HEK293T (cell line): ENCODE results near the gene MEI1.

ENCODE experiments used
- BHLHE40 ChIP-seq: fragments of 450-650 bp; IDR thresholded peaks from 2 replicates; pipeline ENCODE4 v1.6.1; 2016; ENCODE audit warnings: mild to moderate bottlenecking, moderate library complexity, borderline replicate concordance
- ELF4 ChIP-seq: fragments of 450-650 bp; IDR thresholded peaks from 2 replicates; pipeline ENCODE4 v1.6.1; 2017; ENCODE audit warnings: antibody characterized with exemption
- HDGF ChIP-seq: fragments of 450-650 bp; IDR thresholded peaks from 2 replicates; pipeline ENCODE4 v1.6.1; 2017; ENCODE audit warnings: antibody characterized with exemption, borderline replicate concordance
- L3MBTL2 ChIP-seq: fragments of 450-650 bp; conservative IDR thresholded peaks from 2 replicates; pipeline ENCODE4 v1.6.1; 2016; ENCODE audit warnings: mild to moderate bottlenecking
- LEF1 ChIP-seq: fragments of 450-650 bp; IDR thresholded peaks from 2 replicates; pipeline ENCODE4 v1.6.1; 2017; ENCODE audit warnings: mild to moderate bottlenecking, borderline replicate concordance
- PKNOX1 ChIP-seq: fragments of 450-650 bp; IDR thresholded peaks from 2 replicates; pipeline ENCODE4 v1.6.1; 2016
- ZNF384 ChIP-seq: fragments of 450-650 bp; IDR thresholded peaks from 2 replicates; pipeline ENCODE4 v1.6.1; 2016

GRCh38 chr22:41801886-41802285 lies 102.6 kb downstream of the MEI1 start:
- no peak for TF ChIP-seq L3MBTL2
- no peak for TF ChIP-seq ELF4
- no peak for TF ChIP-seq BHLHE40
- TF ChIP-seq ZNF384: no peak
- no peak for TF ChIP-seq HDGF
- no peak for TF ChIP-seq LEF1
- no peak for TF ChIP-seq PKNOX1
